Neural cell (in vitro differentiated cells): Measurements from ENCODE around the gene RNASEL.

Experiments used
- CTCF ChIP-seq: fragments of 450-650 bp; IDR thresholded peaks from 2 replicates; pipeline ENCODE4 v1.5.1; 2014; ENCODE audit warnings: antibody characterized with exemption, mild to moderate bottlenecking, moderate library complexity; ENCODE audit not compliant: poor library complexity, severe bottlenecking
- EP300 ChIP-seq: fragments of 450-650 bp; conservative IDR thresholded peaks from 2 replicates; pipeline ENCODE4 v1.6.1; 2014; ENCODE audit warnings: antibody characterized with exemption, mild to moderate bottlenecking, moderate library complexity; ENCODE audit not compliant: poor library complexity, severe bottlenecking
- EZH2 ChIP-seq: fragments of 200-600, 300-800 bp; shearing (Covaris generic), sonication (generic); IDR thresholded peaks from 2 replicates; pipeline ENCODE4 v1.6.1; 2014; ENCODE audit warnings: antibody characterized with exemption, low read length, borderline replicate concordance, mild to moderate bottlenecking; ENCODE audit not compliant: insufficient read depth, poor library complexity, severe bottlenecking
- MXI1 ChIP-seq: fragments of 450-650 bp; conservative IDR thresholded peaks from 2 replicates; pipeline ENCODE4 v1.6.1; 2014; ENCODE audit warnings: antibody characterized with exemption, mild to moderate bottlenecking; ENCODE audit not compliant: poor library complexity, severe bottlenecking
- POLR2AphosphoS5 ChIP-seq: IDR thresholded peaks from 2 replicates; pipeline ENCODE4 v1.6.1; 2012
- RAD21 ChIP-seq: fragments of 450-650 bp; conservative IDR thresholded peaks from 2 replicates; pipeline ENCODE4 v1.6.1; 2014; ENCODE audit warnings: antibody characterized with exemption, mild to moderate bottlenecking, moderate library complexity
- REST ChIP-seq: IDR thresholded peaks from 2 replicates; pipeline ENCODE4 v1.6.1; 2012; ENCODE audit warnings: borderline replicate concordance
- SMC3 ChIP-seq: fragments of 450-650 bp; conservative IDR thresholded peaks from 2 replicates; pipeline ENCODE4 v1.6.1; 2014; ENCODE audit warnings: antibody characterized with exemption, mild to moderate bottlenecking, moderate library complexity; ENCODE audit not compliant: poor library complexity
- TAF1 ChIP-seq: IDR thresholded peaks from 2 replicates; pipeline ENCODE4 v1.6.1; 2012; ENCODE audit warnings: low read depth

- TF ChIP-seq CTCF (no peak), REST (no peak), EZH2 (no peak), EP300 (no peak), TAF1 (no peak), RAD21 (no peak), POLR2AphosphoS5 (no peak), MXI1 (no peak), SMC3 (no peak)
Measured at GRCh38 chr1:182616130-182617013, 27.3 kb upstream of the RNASEL start.
